Kidney (tissue), 14 donors: Measurements from ENCODE around the gene TRAPPC12. TPM values are rescaled to one million over a fixed set of nuclear protein-coding genes. Genes with fewer than 3 reads are reported as not detected.

Experiments used
- DNase-seq, 5 donors: peaks; one replicate each; pipeline ENCODE4 v3.0.0-alpha.2; 2013 to 2020
- FAIRE-seq: peaks from 2 replicates; lab custom pipeline; 2012; peaks lifted over from hg19 to GRCh38; lab: Jason Lieb, UNC
- H3K27ac ChIP-seq, 2 donors: one replicate each; pipeline ENCODE4 v1.7.0; 2013; ENCODE audit warnings: low read depth in 2 of 2, low read length in 2 of 2, inconsistent platforms in 1 of 2
- H3K27me3 ChIP-seq: one replicate; pipeline ENCODE4 v1.7.1; 2013; ENCODE audit warnings: low read length, inconsistent platforms; ENCODE audit not compliant: control insufficient read depth, insufficient read depth
- H3K36me3 ChIP-seq, 3 donors: one replicate each; pipeline versions ENCODE4 v1.7.0 to v1.7.1; 2013; ENCODE audit warnings: low read length in 3 of 3, control low read depth in 1 of 3, inconsistent platforms in 1 of 3; ENCODE audit not compliant: insufficient read depth in 3 of 3, control insufficient read depth in 2 of 3
- H3K4me1 ChIP-seq, 3 donors: one replicate each; pipeline versions ENCODE4 v1.7.0 to v1.7.1; 2013; ENCODE audit warnings: low read length in 3 of 3, inconsistent platforms in 1 of 3, low read depth in 1 of 3; ENCODE audit not compliant: control insufficient read depth in 2 of 3, insufficient read depth in 2 of 3
- H3K4me3 ChIP-seq, 3 donors: one replicate each; pipeline versions ENCODE4 v1.7.0 to v1.8.1; 2013; ENCODE audit warnings: low read length in 3 of 3, control low read depth in 1 of 3, inconsistent platforms in 1 of 3
- H3K9ac ChIP-seq, 3 donors: one replicate each; pipeline versions ENCODE4 v1.7.0 to v1.7.1; 2013; ENCODE audit warnings: low read length in 3 of 3, control low read depth in 1 of 3, inconsistent platforms in 1 of 3
- H3K9me3 ChIP-seq, 3 donors: one replicate each; pipeline versions ENCODE4 v1.7.0 to v1.7.1; 2013; ENCODE audit warnings: low read length in 3 of 3, control low read depth in 1 of 3, inconsistent platforms in 1 of 3; ENCODE audit not compliant: control insufficient read depth in 2 of 3, insufficient read depth in 1 of 3
- CTCF ChIP-seq: IDR thresholded peaks from 3 replicates; pipeline ENCODE4 v1.5.1; 2012; ENCODE audit warnings: mild to moderate bottlenecking, moderate library complexity, borderline replicate concordance; ENCODE audit not compliant: insufficient read depth; ENCODE audit errors: extremely low read depth
- intact Hi-C: fragments of 100-400 bp; cut with DNase I; formaldehyde crosslinking; loops from one replicate; pipeline ENCODE4 v1.11.1; 2022
- polyA plus RNA-seq: library from polyadenylated mRNA; stranded (reverse); fragments of 350-450 nt; fragmentation: Illumina TruSeq; extraction: RNeasy Lipid Tissue Mini Kit (QIAGEN cat#74804); gene quantifications from one replicate; pipeline ENCODE4 v1.2.3, GENCODE V29; 2014; ENCODE audit warnings: low read depth, low replicate concordance; ENCODE audit not compliant: insufficient read depth
- total RNA-seq: library from RNA; stranded (reverse); fragmentation: NEBNext Ultra II Directional; extraction: Animal tissue kit (Norgen Biotek cat#: 25700); gene quantifications from one replicate; pipeline ENCODE4 v1.2.1, GENCODE V29; 2021
- donor health status: control.
- donor health status: control.
- donor health status: control.
- donor health status: control.
- donor health status: control.
- donor health status: DM: yes; HTN: yes; CAD: no.
- donor health status: Normal renal cell carcinoma (clear cell type).

The TRAPPC12 gene
- total and polyA plus RNA-seq, 2 donors from 2014 or later = 81.6 to 104 TPM

DNA sequence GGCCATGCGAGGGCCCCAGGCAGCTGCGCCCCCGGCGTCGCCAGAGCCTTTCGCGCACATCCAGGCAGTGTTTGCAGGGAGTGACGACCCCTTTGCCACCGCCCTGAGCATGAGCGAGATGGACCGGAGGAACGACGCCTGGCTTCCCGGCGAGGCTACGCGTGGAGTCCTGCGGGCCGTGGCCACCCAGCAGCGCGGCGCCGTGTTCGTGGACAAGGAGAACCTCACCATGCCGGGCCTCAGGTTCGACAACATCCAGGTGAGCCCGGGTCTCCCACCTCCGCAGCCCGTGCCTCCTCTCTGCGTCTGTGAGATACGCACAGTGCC is 8.9 kb downstream of the TRAPPC12 start:
- intact Hi-C loops = no loop called here
- H3K9ac ChIP-seq = no peak overlapping the region
- FAIRE-seq (no peak), DNase-seq (no peak)
- H3K4me1 ChIP-seq = no peaks in the 10 kb centered on the region
- H3K4me3 ChIP-seq = no peak overlapping the region
- peaks cover 8 to 35% (median 11%) of the 10 kb centered on the region in 3 donors for H3K36me3 ChIP-seq
- TF ChIP-seq CTCF = no peak
- H3K27ac ChIP-seq = no peak overlapping the region
- no peaks in the 10 kb centered on the region for H3K9me3 ChIP-seq
- H3K27me3 ChIP-seq = no peaks in the 10 kb centered on the region

GRCh38 chr2:3389193-3389592 is 9.7 kb downstream of the TRAPPC12 start:
- Histone ChIP-seq H3K27ac (no peak overlapping the region), H3K4me3 (no peak overlapping the region), H3K27me3 (no peaks in the 10 kb centered on the region), H3K9me3 (no peaks in the 10 kb centered on the region), H3K36me3 (peaks cover 8 to 35% (median 11%) of the 10 kb centered on the region in 3 donors), H3K4me1 (no peaks in the 10 kb centered on the region), H3K9ac (no peak overlapping the region)
- FAIRE-seq = no peak
- intact Hi-C loops = no loop called here
- TF ChIP-seq CTCF = no peak
- DNase-seq = no peak

DNA sequence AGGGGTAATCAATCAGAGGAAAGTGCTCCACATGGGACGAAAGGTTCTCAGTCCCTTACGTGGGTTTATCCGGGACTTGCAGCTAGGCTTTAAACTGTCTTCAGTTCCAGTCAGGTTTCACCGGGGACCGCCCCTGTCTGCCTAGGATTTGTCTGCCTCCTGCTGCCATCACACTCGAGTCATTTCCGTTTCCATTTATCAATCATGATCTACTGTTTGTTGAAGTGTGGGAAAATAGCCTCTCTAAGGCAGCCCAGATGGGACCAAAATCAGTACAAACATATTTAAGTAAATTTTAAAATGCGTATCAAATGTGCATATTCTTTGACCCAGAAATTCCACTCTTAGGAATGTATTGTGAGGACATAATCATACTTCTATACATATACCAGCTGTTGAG is 10.5 kb downstream of the TRAPPC12 start:
- Histone ChIP-seq H3K9ac (no peak overlapping the region), H3K4me3 (no peak overlapping the region), H3K27me3 (no peaks in the 10 kb centered on the region), H3K4me1 (no peaks in the 10 kb centered on the region), H3K36me3 (peaks cover 8 to 35% (median 11%) of the 10 kb centered on the region in 3 donors), H3K9me3 (no peaks in the 10 kb centered on the region), H3K27ac (no peak overlapping the region)
- FAIRE-seq (no peak), DNase-seq (no peak)
- TF ChIP-seq CTCF = no peak
- intact Hi-C loops = no loop called here

DNA sequence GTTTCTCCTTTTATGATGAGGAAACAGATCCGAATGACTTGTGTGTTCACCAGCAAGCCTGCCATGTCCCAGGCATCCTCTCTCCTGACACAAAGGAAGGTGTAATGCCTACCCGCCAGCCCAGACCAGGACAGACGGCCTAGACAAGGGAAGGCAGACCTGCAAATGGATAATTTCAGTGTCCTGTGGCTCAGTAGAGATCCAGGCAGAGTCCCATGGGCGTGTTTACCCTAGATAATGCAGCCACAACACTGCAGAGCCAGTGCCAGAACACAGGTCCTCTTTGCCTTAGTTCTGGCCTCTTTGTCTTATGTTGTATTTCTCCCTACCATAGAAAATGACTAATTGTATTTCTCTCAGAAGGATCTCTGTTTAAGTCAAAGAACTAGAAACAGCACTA is 12.7 kb downstream of the TRAPPC12 start:
- TF ChIP-seq CTCF = no peak
- Histone ChIP-seq H3K27me3 (no peaks in the 10 kb centered on the region), H3K9ac (no peak overlapping the region), H3K36me3 (peaks cover 8 to 35% (median 11%) of the 10 kb centered on the region in 3 donors), H3K4me1 (no peaks in the 10 kb centered on the region), H3K27ac (no peak overlapping the region), H3K4me3 (no peak overlapping the region), H3K9me3 (peaks cover 0 to 17% (median 0%) of the 10 kb centered on the region in 3 donors)
- FAIRE-seq = no peak
- DNase-seq = no peak
- intact Hi-C loops = no loop called here
